K562 (cell line): ENCODE measurements around the gene SLC22A23. TPM values are rescaled to one million over a fixed set of nuclear protein-coding genes. Genes with fewer than 3 reads are reported as not detected.

Experiments used
- ARID1B ChIP-seq: fragments of 450-650 bp; IDR thresholded peaks from 2 replicates; pipeline ENCODE4 v1.6.1; 2016; ENCODE audit warnings: antibody characterized with exemption, mild to moderate bottlenecking, inconsistent platforms
- ARID2 ChIP-seq: fragments of 450-650 bp; IDR thresholded peaks from 2 replicates; pipeline ENCODE4 v1.6.1; 2017; ENCODE audit warnings: antibody characterized with exemption, mild to moderate bottlenecking
- ARID3B ChIP-seq: fragments of 250-450 bp; sonication (Bioruptor Pico); IDR thresholded peaks from 2 replicates; pipeline ENCODE4 v1.4.0; 2020; ENCODE audit warnings: borderline replicate concordance
- ESRRA ChIP-seq: fragments of 450-650 bp; IDR thresholded peaks from 2 replicates; pipeline ENCODE4 v1.6.1; 2014; ENCODE audit warnings: low read depth, mild to moderate bottlenecking, moderate library complexity, borderline replicate concordance
- FOXJ3 ChIP-seq: sonication (generic); formaldehyde crosslinking; IDR thresholded peaks from 2 replicates; pipeline ENCODE4 v1.4.0; 2020; ENCODE audit warnings: mild to moderate bottlenecking, missing genetic modification reagents
- HBP1 ChIP-seq: fragments of 450-650 bp; formaldehyde crosslinking; IDR thresholded peaks from 2 replicates; pipeline ENCODE4 v1.4.0; 2022; ENCODE audit warnings: missing genetic modification characterization
- LCOR ChIP-seq: sonication (generic); formaldehyde crosslinking; IDR thresholded peaks from 2 replicates; pipeline ENCODE4 v1.8.0; 2022; ENCODE audit warnings: mild to moderate bottlenecking, missing genetic modification reagents
- MTA1 ChIP-seq: fragments of 450-650 bp; IDR thresholded peaks from 2 replicates; pipeline ENCODE4 v1.6.1; 2017; ENCODE audit warnings: borderline replicate concordance
- NRF1 ChIP-seq, 2 experiments: fragments of 450-650 bp; IDR thresholded peaks in 1 of 2; conservative IDR thresholded peaks in 1 of 2; 2 replicates each; pipeline ENCODE4 v1.6.1; 2014; ENCODE audit warnings: mild to moderate bottlenecking in 2 of 2
- PML ChIP-seq: IDR thresholded peaks from 2 replicates; pipeline ENCODE4 v1.6.1; 2012; ENCODE audit warnings: low read length, inconsistent platforms
- PPARD ChIP-seq: fragments of 250-450 bp; sonication (Bioruptor Pico); IDR thresholded peaks from 2 replicates; pipeline ENCODE4 v1.8.0; 2022; ENCODE audit warnings: inconsistent platforms, mild to moderate bottlenecking, moderate library complexity
- PRPF4 ChIP-seq: fragments of 200-400 bp; formaldehyde crosslinking; IDR thresholded peaks from one replicate; pipeline ENCODE4 v1.6.1; 2017; ENCODE audit warnings: low read length, low read depth, mild to moderate bottlenecking; ENCODE audit not compliant: insufficient read depth, poor library complexity, severe bottlenecking
- RBM39 ChIP-seq: fragments of 200-400 bp; formaldehyde crosslinking; optimal IDR thresholded peaks from 2 replicates; pipeline ENCODE3; 2018; ENCODE audit warnings: low read depth, low read length
- STAG1 ChIP-seq: sonication (generic); formaldehyde crosslinking; IDR thresholded peaks from 2 replicates; pipeline ENCODE4 v1.5.0; 2020; ENCODE audit warnings: missing genetic modification reagents, borderline replicate concordance
- TAF15 ChIP-seq: fragments of 200-400 bp; formaldehyde crosslinking; IDR thresholded peaks from 2 replicates; pipeline ENCODE4 v1.6.1; 2017; ENCODE audit warnings: mild to moderate bottlenecking, low read depth, low read length, moderate library complexity
- TBP ChIP-seq: optimal IDR thresholded peaks from 2 replicates; pipeline ENCODE3; 2011; ENCODE audit warnings: low read depth, low read length, improper control_type of control experiment
- ZBTB33 ChIP-seq: sonication (generic); formaldehyde crosslinking; IDR thresholded peaks from 2 replicates; pipeline ENCODE4 v1.8.1; 2023; ENCODE audit warnings: mild to moderate bottlenecking, missing genetic modification reagents
- ZC3H8 ChIP-seq: fragments of 450-650 bp; IDR thresholded peaks from 2 replicates; pipeline ENCODE4 v1.6.1; 2017
- ZFP1 ChIP-seq: fragments of 450-650 bp; formaldehyde crosslinking; IDR thresholded peaks from 2 replicates; pipeline ENCODE4 v1.4.0; 2020; ENCODE audit warnings: mild to moderate bottlenecking, mixed read lengths
- ZFP30 ChIP-seq: fragments of 250-450 bp; sonication (Bioruptor Pico); IDR thresholded peaks from 2 replicates; pipeline ENCODE4 v1.8.0; 2022; ENCODE audit warnings: moderate library complexity, mild to moderate bottlenecking, inconsistent platforms, borderline replicate concordance
- ZNF140 ChIP-seq: fragments of 250-450 bp; sonication (Bioruptor Pico); IDR thresholded peaks from 2 replicates; pipeline ENCODE4 v1.8.0; 2021; ENCODE audit warnings: moderate library complexity, mild to moderate bottlenecking, inconsistent platforms
- ZNF780A ChIP-seq: fragments of 250-450 bp; sonication (Bioruptor Pico); IDR thresholded peaks from 2 replicates; pipeline ENCODE4 v1.5.0; 2021; ENCODE audit warnings: mild to moderate bottlenecking
- ZNF785 ChIP-seq: fragments of 250-450 bp; sonication (Bioruptor Pico); IDR thresholded peaks from 2 replicates; pipeline ENCODE4 v1.4.0; 2020; ENCODE audit warnings: mild to moderate bottlenecking
- polyA plus RNA-seq, 8 experiments: library from polyadenylated mRNA; depleted of rRNA in 4 of 8; stranded (reverse) in 5 of 8; unstranded in 3 of 8; fragments of >200 nt; fragmentation: Nextera tagmentation in 2 of 8; fragmentation: Illumina TruSeq in 1 of 8; extraction: Ambion mirVana in 2 of 8; extraction: Trizol in 1 of 8; gene quantifications; 2 replicates each; pipeline versions ENCODE4 v1.2.1 to v1.2.3, GENCODE V29; 2011 to 2014; ENCODE audit warnings: inconsistent platforms in 1 of 8, missing spikeins in 1 of 8
- total RNA-seq, 7 experiments: library from RNA; depleted of rRNA in 6 of 7; stranded (reverse); fragments of >200 nt in 6 of 7; fragmentation: Illumina TruSeq in 2 of 7; extraction: Trizol in 2 of 7; gene quantifications; 2 replicates each; pipeline versions ENCODE4 v1.2.1 to v1.2.3, GENCODE V29; 2011 to 2021; ENCODE audit warnings: low replicate concordance in 1 of 7

The SLC22A23 gene
- total and polyA plus RNA-seq, 9 of the 15 experiments (the other 6 are each of a cell fraction or from before 2014, with no cell fraction given): 0.30 to 8.7 (median 2.5) TPM

- TF ChIP-seq ZBTB33 (CRISPR knock-in tag) (no peak), RBM39 (no peak), FOXJ3 (CRISPR knock-in tag) (no peak), NRF1 (conservative IDR thresholded peaks at IDR 0.05 in 1 of 2, IDR thresholded peaks at IDR 0.05 in 1 of 2) (peak in 1 of 2 experiments; percentile 21; a peak in 2 of 4 replicates), ARID2 (no peak), MTA1 (peak; percentile 74), ZNF140 (CRISPR knock-in tag) (no peak), PPARD (CRISPR knock-in tag) (no peak), ARID1B (peak; percentile 34; the same call in 1 of the 2 replicates), TBP (no peak), LCOR (CRISPR knock-in tag) (no peak), HBP1 (CRISPR knock-in tag) (no peak), PRPF4 (no peak), ZNF785 (CRISPR knock-in tag) (no peak), STAG1 (CRISPR knock-in tag) (no peak), TAF15 (no peak), ZFP1 (CRISPR knock-in tag) (no peak), ZNF780A (CRISPR knock-in tag) (no peak), PML (no peak), ARID3B (CRISPR knock-in tag) (no peak), ESRRA (no peak; the same call in 1 of the 2 replicates), ZFP30 (CRISPR knock-in tag) (no peak), ZC3H8 (no peak)
Measured at GRCh38 chr6:3228771-3229565, 227.9 kb downstream of the SLC22A23 start (continued).
